Activated naive CD8-positive, alpha-beta T cell treated with anti-CD3 and anti-CD28 coated beads, Interleukin-2, amount 10 ng/mL, durations not matched to agents 7 days and 5 days (primary cell): ENCODE measurements around the gene FNDC3B. TPM values are rescaled to one million over a fixed set of nuclear protein-coding genes. Genes with fewer than 3 reads are reported as not detected.

Source experiments
- ATAC-seq: fragments of 150-1000 bp; cut with Tn5 transposase; one replicate; pipeline ENCODE4 v1.10.0; 2021; ENCODE audit warnings: low read depth, moderate library complexity
- POLR2A ChIA-PET: fragments of 350-600 bp; sonication (Branson Sonifier 250); formaldehyde crosslinking; loops from one replicate; lab custom pipeline; 2021; ENCODE audit warnings: antibody characterized with exemption; lab: Charles Lee
- DNase-seq: peaks from one replicate; pipeline ENCODE4 v3.0.0; 2021
- H3K27ac Mint-ChIP-seq: one replicate; pipeline ENCODE4 v1.8.0; 2022; ENCODE audit warnings: mild to moderate bottlenecking, mixed read lengths
- H3K27me3 Mint-ChIP-seq: one replicate; pipeline ENCODE4 v1.8.0; 2022; ENCODE audit warnings: mild to moderate bottlenecking, moderate library complexity, mixed read lengths
- H3K36me3 Mint-ChIP-seq: one replicate; pipeline ENCODE4 v1.8.0; 2021; ENCODE audit warnings: mild to moderate bottlenecking, mixed read lengths
- H3K4me1 Mint-ChIP-seq: one replicate; pipeline ENCODE4 v1.8.0; 2021; ENCODE audit warnings: mixed read lengths
- H3K4me3 Mint-ChIP-seq: one replicate; pipeline ENCODE4 v1.8.0; 2022; ENCODE audit warnings: mild to moderate bottlenecking, moderate library complexity, mixed read lengths
- H3K9me3 Mint-ChIP-seq: one replicate; pipeline ENCODE4 v1.8.0; 2021; ENCODE audit warnings: mixed read lengths
- total RNA-seq, 2 experiments: library from RNA; stranded (reverse); gene quantifications; one replicate each; pipeline ENCODE4 v1.2.3, GENCODE V29; 2021

Gene FNDC3B
- total RNA-seq, 2 experiments from 2014 or later = 15.8 to 16.3 TPM

GRCh38 chr3:172213200-172213599, 173.8 kb downstream of the FNDC3B start:
- POLR2A ChIA-PET = no interaction called here
- H3K9me3 Mint-ChIP-seq = peaks cover 2% of the 10 kb centered on the region

GRCh38 chr3:172213904-172214303, 174.5 kb downstream of the FNDC3B start:
- ATAC-seq (no peak), DNase-seq (no peak)
- peaks cover 2% of the 10 kb centered on the region for H3K36me3 Mint-ChIP-seq
- no peak overlapping the region for H3K27ac Mint-ChIP-seq
- peaks cover 5% of the 10 kb centered on the region for H3K4me1 Mint-ChIP-seq
- H3K9me3 Mint-ChIP-seq = peaks cover 2% of the 10 kb centered on the region
- H3K4me3 Mint-ChIP-seq = no peak overlapping the region
- no peaks in the 10 kb centered on the region for H3K27me3 Mint-ChIP-seq
- POLR2A ChIA-PET = no interaction called here

More at GRCh38 chr3:172213200-172213599, 173.8 kb downstream of the FNDC3B start:
- Mint-ChIP-seq H3K27ac (no peak overlapping the region), H3K27me3 (no peaks in the 10 kb centered on the region), H3K36me3 (peaks cover 2% of the 10 kb centered on the region), H3K4me1 (peaks cover 5% of the 10 kb centered on the region), H3K4me3 (no peak overlapping the region)
- DNase-seq (no peak), ATAC-seq (no peak)

DNA sequence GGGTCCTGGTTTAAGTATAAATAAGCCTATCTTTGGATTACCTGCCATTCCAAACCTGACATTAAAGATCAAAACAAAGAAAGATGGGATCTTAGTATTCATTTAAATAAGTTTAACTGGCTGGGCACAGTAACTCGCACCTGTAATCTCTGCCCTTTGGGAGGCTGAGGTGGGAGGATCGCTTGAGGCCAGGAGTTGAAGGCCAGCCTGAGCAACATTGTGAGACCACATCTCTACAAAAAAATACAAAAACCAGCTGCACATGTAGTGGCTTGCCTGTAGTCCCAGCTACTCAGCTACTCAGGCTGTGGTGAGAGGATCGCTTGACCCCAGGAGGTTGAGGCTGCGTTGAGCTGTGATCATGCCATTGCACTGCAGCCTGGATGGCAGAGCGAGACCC, 176.9 kb downstream of the FNDC3B start:
- peaks cover 2% of the 10 kb centered on the region for H3K36me3 Mint-ChIP-seq
- ATAC-seq (no peak), DNase-seq (no peak)
- H3K4me1 Mint-ChIP-seq = peaks cover 5% of the 10 kb centered on the region
- H3K27ac Mint-ChIP-seq = no peak overlapping the region
- H3K27me3 Mint-ChIP-seq = no peaks in the 10 kb centered on the region
- H3K9me3 Mint-ChIP-seq = peaks cover 2% of the 10 kb centered on the region
- no peak overlapping the region for H3K4me3 Mint-ChIP-seq
- POLR2A ChIA-PET = no interaction called here

GRCh38 chr3:172216911-172217310, 177.5 kb downstream of the FNDC3B start:
- no peak overlapping the region for H3K27ac Mint-ChIP-seq
- H3K9me3 Mint-ChIP-seq = peaks cover 2% of the 10 kb centered on the region
- H3K27me3 Mint-ChIP-seq = no peaks in the 10 kb centered on the region
- peaks cover 5% of the 10 kb centered on the region for H3K4me1 Mint-ChIP-seq
- DNase-seq (no peak), ATAC-seq (no peak)
- H3K4me3 Mint-ChIP-seq = no peak overlapping the region
- H3K36me3 Mint-ChIP-seq = peaks cover 2% of the 10 kb centered on the region
- POLR2A ChIA-PET = no interaction called here

DNA sequence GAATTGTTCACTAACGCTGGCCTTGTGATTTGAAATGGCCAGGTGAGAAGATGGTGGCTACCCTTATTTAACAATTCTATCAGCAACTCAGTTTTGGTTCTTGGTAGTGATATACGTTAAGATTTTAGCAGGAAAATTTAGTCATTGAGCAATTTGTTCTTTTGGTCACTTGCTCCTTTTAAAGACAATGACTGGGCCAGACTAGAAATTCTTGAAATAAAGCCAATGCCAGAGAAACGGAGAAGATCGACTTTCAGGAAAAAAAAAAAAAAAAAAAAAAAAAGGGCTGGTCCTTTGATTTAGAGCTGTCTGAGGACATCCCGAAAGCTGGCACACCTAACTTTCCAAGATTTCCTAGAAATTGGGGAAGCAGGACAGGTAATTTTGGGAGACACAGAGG, 178.5 kb downstream of the FNDC3B start:
- no peak for DNase-seq
- H3K9me3 Mint-ChIP-seq = peaks cover 2% of the 10 kb centered on the region
- POLR2A ChIA-PET = no interaction called here
- peaks cover 4% of the 10 kb centered on the region for H3K4me1 Mint-ChIP-seq
- peaks cover 2% of the 10 kb centered on the region for H3K36me3 Mint-ChIP-seq
- ATAC-seq = no peak
- H3K27ac Mint-ChIP-seq = no peak overlapping the region
- no peak overlapping the region for H3K4me3 Mint-ChIP-seq
- H3K27me3 Mint-ChIP-seq = no peaks in the 10 kb centered on the region

GRCh38 chr3:172218350-172219323, 179.3 kb downstream of the FNDC3B start:
- no peaks in the 10 kb centered on the region for H3K27me3 Mint-ChIP-seq
- H3K36me3 Mint-ChIP-seq = peaks cover 2% of the 10 kb centered on the region
- no peak for ATAC-seq
- H3K9me3 Mint-ChIP-seq = peaks cover 2% of the 10 kb centered on the region
- no peak overlapping the region for H3K27ac Mint-ChIP-seq
- H3K4me3 Mint-ChIP-seq = no peak overlapping the region
- H3K4me1 Mint-ChIP-seq = no peaks in the 10 kb centered on the region
- DNase-seq = no peak
- POLR2A ChIA-PET = no interaction called here

DNA sequence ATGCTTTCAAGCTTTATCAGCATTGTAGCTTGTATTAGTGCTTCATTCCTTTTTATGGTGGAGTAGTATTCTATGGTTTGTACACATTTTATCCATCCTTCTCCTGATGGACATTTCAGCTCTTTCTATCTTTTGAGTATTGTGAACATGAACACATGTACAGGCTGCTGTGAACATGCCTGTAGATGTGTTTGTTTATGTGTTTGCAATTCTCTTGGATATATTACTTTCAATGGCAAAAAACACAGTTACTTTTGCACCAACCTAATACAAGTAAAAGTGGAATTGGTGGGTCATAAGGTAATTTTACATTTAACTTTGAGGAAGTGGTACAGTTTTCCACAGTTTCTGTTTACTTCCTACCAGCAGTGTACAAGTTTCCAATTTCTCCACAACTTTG, 180.4 kb downstream of the FNDC3B start:
- H3K9me3 Mint-ChIP-seq = peaks cover 2% of the 10 kb centered on the region
- ATAC-seq = no peak
- peaks cover 2% of the 10 kb centered on the region for H3K36me3 Mint-ChIP-seq
- no peaks in the 10 kb centered on the region for H3K27me3 Mint-ChIP-seq
- H3K4me1 Mint-ChIP-seq = no peaks in the 10 kb centered on the region
- DNase-seq = no peak
- POLR2A ChIA-PET = no interaction called here
- H3K4me3 Mint-ChIP-seq = no peak overlapping the region
- no peak overlapping the region for H3K27ac Mint-ChIP-seq

- POLR2A ChIA-PET = no interaction called here
- Mint-ChIP-seq H3K27ac (no peak overlapping the region), H3K9me3 (no peaks in the 10 kb centered on the region), H3K27me3 (no peaks in the 10 kb centered on the region), H3K36me3 (peaks cover 4% of the 10 kb centered on the region), H3K4me3 (no peak overlapping the region), H3K4me1 (no peaks in the 10 kb centered on the region)
- DNase-seq (no peak), ATAC-seq (no peak)
Observed at GRCh38 chr3:172221547-172221946, 182.2 kb downstream of the FNDC3B start.

- no peaks in the 10 kb centered on the region for H3K9me3 Mint-ChIP-seq
- POLR2A ChIA-PET = no interaction called here
- DNase-seq (no peak), ATAC-seq (no peak)
- H3K4me3 Mint-ChIP-seq = no peak overlapping the region
- no peaks in the 10 kb centered on the region for H3K27me3 Mint-ChIP-seq
- no peaks in the 10 kb centered on the region for H3K4me1 Mint-ChIP-seq
- H3K27ac Mint-ChIP-seq = no peak overlapping the region
- H3K36me3 Mint-ChIP-seq = peaks cover 3% of the 10 kb centered on the region
Observed at GRCh38 chr3:172222478-172223071, 183.2 kb downstream of the FNDC3B start.

GRCh38 chr3:172223870-172224269, 184.5 kb downstream of the FNDC3B start:
- Mint-ChIP-seq H3K27me3 (no peaks in the 10 kb centered on the region), H3K4me1 (no peaks in the 10 kb centered on the region), H3K9me3 (no peaks in the 10 kb centered on the region), H3K27ac (no peak overlapping the region), H3K4me3 (no peak overlapping the region), H3K36me3 (peaks cover 6% of the 10 kb centered on the region)
- POLR2A ChIA-PET = no interaction called here
- DNase-seq (no peak), ATAC-seq (no peak)

GRCh38 chr3:172224560-172225214, 185.3 kb downstream of the FNDC3B start:
- Mint-ChIP-seq H3K9me3 (no peaks in the 10 kb centered on the region), H3K36me3 (peaks cover 10% of the 10 kb centered on the region), H3K4me1 (no peaks in the 10 kb centered on the region), H3K27me3 (no peaks in the 10 kb centered on the region), H3K27ac (no peak overlapping the region), H3K4me3 (no peak overlapping the region)
- no peak for ATAC-seq
- POLR2A ChIA-PET = no interaction called here
- DNase-seq = no peak

DNA sequence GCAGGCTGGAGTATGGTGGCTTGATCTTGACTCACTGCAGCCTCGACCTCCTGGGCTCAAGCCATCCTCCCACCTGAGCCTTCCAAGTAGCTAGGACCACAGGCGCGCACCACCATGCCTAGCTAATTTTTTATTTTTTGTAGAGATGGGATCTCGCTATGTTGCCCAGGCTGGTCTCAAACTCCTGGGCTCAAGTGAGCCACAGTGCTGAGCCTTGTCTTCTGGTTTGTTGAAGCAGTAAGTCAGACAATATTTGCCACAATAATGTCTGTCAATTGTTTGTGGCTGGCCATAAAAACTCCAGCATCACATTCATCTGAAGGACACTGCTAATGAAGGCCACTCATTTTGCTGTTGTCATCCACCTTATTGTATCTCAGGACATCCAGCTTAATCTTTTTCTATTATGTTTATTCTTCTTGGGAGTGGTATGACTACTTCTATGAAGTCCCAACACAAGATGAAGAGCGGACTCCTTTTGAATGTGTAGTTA, 185.9 kb downstream of the FNDC3B start:
- Mint-ChIP-seq H3K36me3 (peaks cover 12% of the 10 kb centered on the region), H3K4me1 (no peaks in the 10 kb centered on the region), H3K9me3 (no peaks in the 10 kb centered on the region), H3K27me3 (no peaks in the 10 kb centered on the region), H3K4me3 (no peak overlapping the region), H3K27ac (no peak overlapping the region)
- ATAC-seq (no peak), DNase-seq (no peak)
- POLR2A ChIA-PET = no interaction called here

- Mint-ChIP-seq H3K27ac (no peak overlapping the region), H3K9me3 (no peaks in the 10 kb centered on the region), H3K4me3 (no peak overlapping the region), H3K27me3 (no peaks in the 10 kb centered on the region), H3K4me1 (no peaks in the 10 kb centered on the region), H3K36me3 (peaks cover 14% of the 10 kb centered on the region)
- POLR2A ChIA-PET = no interaction called here
- no peak for DNase-seq
- ATAC-seq = no peak
Observed at GRCh38 chr3:172226831-172227230, 187.5 kb downstream of the FNDC3B start.
